Measurements from ENCODE around the gene C1orf159. TPM values are rescaled to one million over a fixed set of nuclear protein-coding genes. Genes with fewer than 3 reads are reported as not detected.
A peak's percentile ranks its signal among the peaks of the same experiment; 100 is the strongest.

C1orf159 gene
- total and polyA plus RNA-seq, 9 of the 15 experiments (the other 6 are each of a cell fraction or from before 2014, with no cell fraction given): 0.28 to 54.9 (median 10.6) TPM

GRCh38 chr1:1069056-1069710 lies 46.7 kb downstream of the C1orf159 start (continued):
- TF ChIP-seq RBM22 (IDR thresholded peaks at IDR 0.05; ENCODE audit: low read depth, low read length, poor library complexity, severe bottlenecking) (peak; percentile 91), ZBTB33 (CRISPR knock-in tag; IDR thresholded peaks at IDR 0.05) (0 out of 2 replicates have a peak, but pooled peaks have one; percentile 48), ZNF134 (CRISPR knock-in tag; conservative IDR thresholded peaks at IDR 0.05) (no peak), SRSF3 (IDR thresholded peaks at IDR 0.05; ENCODE audit: insufficient read depth, low read length) (no peak), DACH1 (IDR thresholded peaks at IDR 0.05; ENCODE audit: partially characterized antibody) (peak; percentile 46), MLX (CRISPR knock-in tag; conservative IDR thresholded peaks at IDR 0.05) (0 out of 4 replicates have a peak, but pooled peaks of 1 of the 2 experiments have one; percentile 24), HOXB6 (CRISPR knock-in tag; IDR thresholded peaks at IDR 0.05; ENCODE audit: borderline replicate concordance) (no peak; the same call in 1 of the 2 replicates), ZKSCAN3 (CRISPR knock-in tag; IDR thresholded peaks at IDR 0.05) (no peak), BCL6 (CRISPR knock-in tag; IDR thresholded peaks at IDR 0.05) (no peak), ZNF165 (CRISPR knock-in tag; IDR thresholded peaks at IDR 0.05; ENCODE audit: borderline replicate concordance) (no peak), PCBP1 (IDR thresholded peaks at IDR 0.05; ENCODE audit: low read depth, low read length, poor library complexity, severe bottlenecking) (no peak), GMEB1 (CRISPR knock-in tag; IDR thresholded peaks at IDR 0.05) (no peak), REST (IDR thresholded peaks at IDR 0.05; ENCODE audit: borderline replicate concordance) (no peak), REST (CRISPR knock-in tag; IDR thresholded peaks at IDR 0.05; ENCODE audit: low read depth) (peak; percentile 60; the same call in 1 of the 2 replicates), ZC3H11A (IDR thresholded peaks at IDR 0.05; ENCODE audit: low read depth, low read length) (no peak), FUS (optimal IDR thresholded peaks at IDR 0.05; ENCODE audit: low read depth, low read length) (peak; percentile 44)
